Sigmoid colon (tissue), 7 donors: Measurements from ENCODE around the gene SMG9. TPM values are rescaled to one million over a fixed set of nuclear protein-coding genes. Genes with fewer than 3 reads are reported as not detected.

Experiments
- DNase-seq: peaks from one replicate; pipeline ENCODE4 v3.0.0-alpha.2; 2019
- H3K27ac ChIP-seq, 4 donors: fragments of 200-600 bp; sonication (generic); one replicate each; pipeline ENCODE4 v1.5.1; 2016 to 2019; ENCODE audit warnings: mild to moderate bottlenecking in 1 of 4
- H3K27me3 ChIP-seq, 3 donors: fragments of 200-600 bp; sonication (generic); one replicate each; pipeline ENCODE4 v1.5.1; 2019; ENCODE audit warnings: mild to moderate bottlenecking in 1 of 3
- H3K36me3 ChIP-seq, 4 donors: fragments of 200-600 bp; sonication (generic); one replicate each; pipeline ENCODE4 v1.5.1; 2016 to 2019
- H3K4me1 ChIP-seq, 4 donors: fragments of 200-600 bp; sonication (generic); one replicate each; pipeline ENCODE4 v1.5.1; 2017 to 2019
- H3K4me3 ChIP-seq, 4 donors: fragments of 200-600 bp; sonication (generic); one replicate each; pipeline ENCODE4 v1.5.1; 2017 to 2019; ENCODE audit warnings: mild to moderate bottlenecking in 2 of 4, moderate library complexity in 1 of 4
- H3K9me3 ChIP-seq, 4 donors: fragments of 200-600 bp in 3 of 4; sonication (generic) in 3 of 4; one replicate each; pipeline versions ENCODE4 v1.5.1 to v1.6.1; 2013 to 2019
- EP300 ChIP-seq, 4 donors: sonication (generic); formaldehyde crosslinking; IDR thresholded peaks; one replicate each; pipeline ENCODE4 v1.6.1; 2017; ENCODE audit warnings: antibody characterized with exemption in 4 of 4
- POLR2A ChIP-seq, 2 donors: fragments of 450-650 bp; IDR thresholded peaks; one replicate each; pipeline ENCODE4 v1.6.1; 2016; ENCODE audit warnings: antibody characterized with exemption in 2 of 2, mild to moderate bottlenecking in 2 of 2, moderate library complexity in 2 of 2
- POLR2AphosphoS5 ChIP-seq, 4 donors: sonication (generic); formaldehyde crosslinking; IDR thresholded peaks; one replicate each; pipeline ENCODE4 v1.6.1; 2017; ENCODE audit warnings: antibody characterized with exemption in 4 of 4
- WGBS, 2 donors: extraction: QIAGEN DNeasy Blood & Tissue Kit; methylation state at CpG; one replicate each; pipeline ENCODE4 v1.1.7; 2013; 5-methylcytosine and 5-hydroxymethylcytosine counted together
- intact Hi-C: fragments of 100-400 bp; cut with DNase I; formaldehyde crosslinking; loops from one replicate; pipeline ENCODE4 v1.15.1; 2023
- polyA plus RNA-seq, 3 donors: library from polyadenylated mRNA; stranded (reverse); fragments of 200-250 nt; gene quantifications; one replicate each; pipeline ENCODE4 v1.2.3, GENCODE V29; 2013
- total RNA-seq, 4 donors: library from RNA; depleted of rRNA; stranded (reverse); fragments of >200 nt; gene quantifications; one replicate each; pipeline ENCODE4 v1.1.0, GENCODE V29; 2016
- TF ChIP-seq, protein P1 (sequence below), 4 experiments: fragments of 450-650 bp in 3 of 4; fragments of 200-600 bp in 1 of 4; IDR thresholded peaks; one replicate each; pipeline ENCODE4 v1.5.1; 2016 to 2019; ENCODE audit warnings: antibody characterized with exemption in 4 of 4, mild to moderate bottlenecking in 3 of 4, moderate library complexity in 2 of 4
- donor health status: healthy with polysubstance abuse.
- donor health status: Bipolar disorder and iron deficiency.
- donor health status: healthy.

The SMG9 gene
- total and polyA plus RNA-seq, 7 donors, result 5.6 to 36.5 (median 12.5) TPM

DNA sequence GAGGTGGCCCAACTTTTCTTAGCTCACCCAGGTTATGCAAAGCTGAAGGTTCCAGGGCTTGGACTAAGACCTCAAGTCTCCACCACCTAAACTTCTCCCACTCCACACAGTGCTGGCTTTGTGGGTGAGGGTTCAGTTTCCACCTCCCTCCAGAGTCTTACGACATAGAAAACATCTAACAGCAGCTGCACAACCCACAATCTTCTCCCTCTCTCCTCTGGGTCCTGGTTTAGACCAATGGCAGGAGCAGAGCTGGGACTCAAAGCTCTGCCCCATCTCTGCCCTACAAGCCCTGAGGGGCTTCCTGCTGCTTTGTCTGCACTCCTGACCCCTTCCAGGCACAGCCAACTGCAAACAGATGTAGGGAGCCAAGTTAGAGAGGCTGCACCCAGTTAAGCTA, 22.9 kb downstream of the SMG9 start:
- H3K27me3 ChIP-seq, result no peaks in the 10 kb centered on the region
- intact Hi-C loops, result no loop called here
- H3K4me1 ChIP-seq, result no peaks in the 10 kb centered on the region
- H3K4me3 ChIP-seq, result no peak overlapping the region
- H3K27ac ChIP-seq, result no peak overlapping the region
- peaks cover 20 to 74% (median 39%) of the 10 kb centered on the region in 4 donors for H3K36me3 ChIP-seq
- 84 to 87% methylated on average over 1 of the region's 1 CpG for WGBS, 2 donors
- H3K9me3 ChIP-seq, result no peaks in the 10 kb centered on the region
- TF ChIP-seq EP300 (IDR thresholded peaks at IDR 0.05) (no peak), POLR2AphosphoS5 (IDR thresholded peaks at IDR 0.05) (no peak), POLR2A (IDR thresholded peaks at IDR 0.05) (no peak)
- TF ChIP-seq, protein P1, sequence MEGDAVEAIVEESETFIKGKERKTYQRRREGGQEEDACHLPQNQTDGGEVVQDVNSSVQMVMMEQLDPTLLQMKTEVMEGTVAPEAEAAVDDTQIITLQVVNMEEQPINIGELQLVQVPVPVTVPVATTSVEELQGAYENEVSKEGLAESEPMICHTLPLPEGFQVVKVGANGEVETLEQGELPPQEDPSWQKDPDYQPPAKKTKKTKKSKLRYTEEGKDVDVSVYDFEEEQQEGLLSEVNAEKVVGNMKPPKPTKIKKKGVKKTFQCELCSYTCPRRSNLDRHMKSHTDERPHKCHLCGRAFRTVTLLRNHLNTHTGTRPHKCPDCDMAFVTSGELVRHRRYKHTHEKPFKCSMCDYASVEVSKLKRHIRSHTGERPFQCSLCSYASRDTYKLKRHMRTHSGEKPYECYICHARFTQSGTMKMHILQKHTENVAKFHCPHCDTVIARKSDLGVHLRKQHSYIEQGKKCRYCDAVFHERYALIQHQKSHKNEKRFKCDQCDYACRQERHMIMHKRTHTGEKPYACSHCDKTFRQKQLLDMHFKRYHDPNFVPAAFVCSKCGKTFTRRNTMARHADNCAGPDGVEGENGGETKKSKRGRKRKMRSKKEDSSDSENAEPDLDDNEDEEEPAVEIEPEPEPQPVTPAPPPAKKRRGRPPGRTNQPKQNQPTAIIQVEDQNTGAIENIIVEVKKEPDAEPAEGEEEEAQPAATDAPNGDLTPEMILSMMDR (IDR thresholded peaks at IDR 0.05), result no peak
- no peak for DNase-seq

DNA sequence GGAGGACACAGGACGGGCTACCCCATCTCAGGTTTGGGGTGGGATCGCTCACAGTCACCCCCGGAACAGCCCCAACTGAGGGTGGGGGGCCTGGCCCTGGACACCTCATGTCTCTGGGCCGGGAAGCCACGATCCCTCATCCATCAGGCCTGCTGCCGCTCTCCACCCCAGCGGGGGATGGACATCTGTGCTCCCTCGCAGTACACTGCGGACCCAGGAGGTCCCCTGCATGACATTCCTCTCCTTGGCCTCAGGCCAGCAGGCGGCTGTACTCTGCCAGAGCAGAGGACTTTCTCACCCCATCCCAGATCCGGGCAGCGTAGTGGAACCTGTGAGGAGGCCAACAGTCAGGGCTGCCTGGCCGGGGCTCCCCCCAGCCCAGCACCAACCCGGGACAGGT, 23.4 kb downstream of the SMG9 start:
- intact Hi-C loops, result no loop called here
- 94 to 95% methylated on average over 14 of the region's 14 CpGs for WGBS, 2 donors
- DNase-seq, result no peak

DNA sequence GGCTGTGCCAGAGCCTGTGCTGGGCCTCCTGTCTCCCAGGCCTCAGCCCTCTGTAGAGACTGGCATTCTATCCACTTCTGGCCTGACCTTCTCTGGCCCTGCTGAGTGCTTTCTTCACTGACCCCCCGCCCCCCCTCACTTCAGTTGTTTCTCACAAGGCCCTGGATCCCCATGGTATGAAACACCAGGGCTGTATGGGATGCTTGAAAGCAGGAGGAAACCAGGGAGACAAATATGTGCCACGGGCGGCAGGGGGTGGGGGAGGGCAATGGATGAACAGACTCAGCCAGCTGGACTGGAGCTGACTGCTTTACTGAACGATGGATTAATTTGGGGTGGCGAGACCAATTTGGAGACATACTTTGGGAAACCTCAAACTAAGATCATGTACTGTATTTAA, 24.8 kb downstream of the SMG9 start:
- no peaks in the 10 kb centered on the region for H3K9me3 ChIP-seq
- WGBS, 2 donors, result 87 to 90% methylated on average over 5 of the region's 5 CpGs
- H3K27me3 ChIP-seq, result no peaks in the 10 kb centered on the region
- no peak overlapping the region for H3K27ac ChIP-seq
- peaks cover 20 to 60% (median 37%) of the 10 kb centered on the region in 4 donors for H3K36me3 ChIP-seq
- intact Hi-C loops, result no loop called here
- no peak for DNase-seq
- no peaks in the 10 kb centered on the region for H3K4me1 ChIP-seq
- no peak for TF ChIP-seq POLR2A (IDR thresholded peaks at IDR 0.05)
- no peak for TF ChIP-seq POLR2AphosphoS5 (IDR thresholded peaks at IDR 0.05)
- TF ChIP-seq EP300 (IDR thresholded peaks at IDR 0.05), result no peak
- TF ChIP-seq, protein P1 (IDR thresholded peaks at IDR 0.05), result no peak
- no peak overlapping the region for H3K4me3 ChIP-seq

More for the DNA sequence above, 23.4 kb downstream of the SMG9 start:
- Histone ChIP-seq H3K4me1 (no peaks in the 10 kb centered on the region), H3K4me3 (no peak overlapping the region), H3K27ac (no peak overlapping the region), H3K36me3 (peaks cover 20 to 69% (median 38%) of the 10 kb centered on the region in 4 donors), H3K27me3 (no peaks in the 10 kb centered on the region), H3K9me3 (no peaks in the 10 kb centered on the region)
- no peak for TF ChIP-seq POLR2AphosphoS5 (IDR thresholded peaks at IDR 0.05)
- TF ChIP-seq POLR2A (IDR thresholded peaks at IDR 0.05), result no peak
- TF ChIP-seq, protein P1 (IDR thresholded peaks at IDR 0.05), result no peak
- no peak for TF ChIP-seq EP300 (IDR thresholded peaks at IDR 0.05)

DNA sequence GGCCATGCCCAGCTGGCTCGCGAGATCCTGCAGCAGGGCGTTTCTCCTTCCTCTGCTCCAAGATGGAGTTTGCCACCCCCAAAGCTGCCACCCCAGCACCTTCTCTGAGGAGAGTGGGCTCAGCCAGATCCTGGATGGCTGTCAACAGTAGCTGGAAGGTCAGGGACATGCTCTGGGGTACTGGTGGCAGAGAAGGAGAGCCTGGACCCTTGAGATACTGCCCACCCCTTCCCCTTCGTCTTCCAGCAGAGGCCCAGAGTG, 27.2 kb downstream of the SMG9 start:
- no peaks in the 10 kb centered on the region for H3K4me1 ChIP-seq
- no peak overlapping the region for H3K27ac ChIP-seq
- no peak for DNase-seq
- H3K36me3 ChIP-seq, result peaks cover 15 to 41% (median 22%) of the 10 kb centered on the region in 4 donors
- WGBS, 2 donors, result 79 to 82% methylated on average over 4 of the region's 4 CpGs
- TF ChIP-seq EP300 (IDR thresholded peaks at IDR 0.05) (no peak), POLR2A (IDR thresholded peaks at IDR 0.05) (no peak), POLR2AphosphoS5 (IDR thresholded peaks at IDR 0.05) (no peak)
- TF ChIP-seq, protein P1 (IDR thresholded peaks at IDR 0.05), result no peak
- H3K4me3 ChIP-seq, result no peak overlapping the region
- intact Hi-C loops, result no loop called here
- H3K27me3 ChIP-seq, result no peaks in the 10 kb centered on the region
- no peaks in the 10 kb centered on the region for H3K9me3 ChIP-seq
